AML-193 (cell line): ENCODE results near the gene SLC12A3.
"Not testable (repeated sequence)": the region's sequence is repeated elsewhere in the genome, so short reads cannot be mapped to it uniquely, and the experiment has no call there.

ENCODE experiments used
- DNase-seq, 2 experiments: peaks; one replicate each; lab custom pipeline; 2025; lab: John Stamatoyannopoulos, UW

The SLC12A3 gene

GRCh38 chr16:56919099-56919800 lies 54.2 kb downstream of the SLC12A3 start:
- no peak for DNase-seq

- DNase-seq = no peak
Observed at GRCh38 chr16:56921571-56921970, 56.6 kb downstream of the SLC12A3 start.

GRCh38 chr16:56923481-56924091 lies 58.6 kb downstream of the SLC12A3 start:
- no peak for DNase-seq

- no peak for DNase-seq
Observed at GRCh38 chr16:56927471-56927870, 62.5 kb downstream of the SLC12A3 start.

GRCh38 chr16:56929639-56930038 lies 64.6 kb downstream of the SLC12A3 start:
- peak in 1 of 2 experiments; percentile 4 for DNase-seq

GRCh38 chr16:56930486-56931270 lies 65.7 kb downstream of the SLC12A3 start:
- DNase-seq = no peak

- peak in 1 of 2 experiments; percentile 46 for DNase-seq
Observed at GRCh38 chr16:56931271-56931891, 66.4 kb downstream of the SLC12A3 start.

- DNase-seq = peak; percentile 94 to 96
Observed at GRCh38 chr16:56931892-56932720, 67.1 kb downstream of the SLC12A3 start, which contains the start of gene HERPUD1. Gene HERPUD1, plus strand, starts transcription at chr16:56932142. Its CDS starts 103 bp downstream, at chr16:56932245.

GRCh38 chr16:56932721-56933619 lies 68.0 kb downstream of the SLC12A3 start:
- peak; percentile 78 to 79 for DNase-seq

GRCh38 chr16:56933828-56934598 lies 69.0 kb downstream of the SLC12A3 start:
- DNase-seq = no peak

- DNase-seq = not testable (repeated sequence)
Observed at GRCh38 chr16:56934599-56935145, 69.7 kb downstream of the SLC12A3 start.

- no peak for DNase-seq
Observed at GRCh38 chr16:56935201-56935600, 70.2 kb downstream of the SLC12A3 start.

GRCh38 chr16:56936491-56936890 lies 71.5 kb downstream of the SLC12A3 start:
- DNase-seq = no peak

GRCh38 chr16:56936950-56937349 lies 71.9 kb downstream of the SLC12A3 start:
- no peak for DNase-seq

- DNase-seq = no peak
Observed at GRCh38 chr16:56938664-56939513, 73.9 kb downstream of the SLC12A3 start.

- no peak for DNase-seq
Observed at GRCh38 chr16:56939801-56940200, 74.8 kb downstream of the SLC12A3 start.

- no peak for DNase-seq
Observed at GRCh38 chr16:56941092-56941491, 76.1 kb downstream of the SLC12A3 start.

- DNase-seq = no peak
Observed at GRCh38 chr16:56941856-56942331, 76.9 kb downstream of the SLC12A3 start.
